ENCODE results near the gene LTA.

DNA sequence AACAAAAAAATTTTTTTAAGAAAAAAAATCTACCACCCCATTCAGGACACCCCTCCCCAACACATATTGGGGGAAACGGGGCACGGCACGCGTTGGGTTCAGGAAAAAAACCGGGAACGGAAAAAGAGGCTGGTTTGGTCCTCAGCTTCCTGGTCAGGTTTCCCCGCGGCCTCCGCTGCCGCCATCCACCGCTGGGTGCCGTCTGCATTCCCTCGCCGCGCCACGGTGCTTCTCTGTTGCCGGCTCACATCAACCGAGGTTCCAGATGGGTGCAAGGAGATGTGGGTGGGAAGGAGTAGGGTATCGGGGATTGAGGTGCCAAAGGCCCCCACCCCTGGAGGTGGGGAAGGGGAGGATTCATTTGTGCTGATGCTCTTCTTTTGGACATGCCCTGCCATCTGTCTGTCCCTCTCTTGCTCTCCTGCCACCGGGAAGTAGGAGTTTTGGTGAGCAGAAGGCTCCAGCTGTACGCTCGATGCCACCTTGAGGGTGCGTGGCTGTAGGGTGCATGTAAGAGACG lies 37.5 kb upstream of the LTA start:
- TF ChIP-seq EZH2 (IDR thresholded peaks at IDR 0.05; ENCODE audit: low read length): no peak
- TF ChIP-seq, protein P1, sequence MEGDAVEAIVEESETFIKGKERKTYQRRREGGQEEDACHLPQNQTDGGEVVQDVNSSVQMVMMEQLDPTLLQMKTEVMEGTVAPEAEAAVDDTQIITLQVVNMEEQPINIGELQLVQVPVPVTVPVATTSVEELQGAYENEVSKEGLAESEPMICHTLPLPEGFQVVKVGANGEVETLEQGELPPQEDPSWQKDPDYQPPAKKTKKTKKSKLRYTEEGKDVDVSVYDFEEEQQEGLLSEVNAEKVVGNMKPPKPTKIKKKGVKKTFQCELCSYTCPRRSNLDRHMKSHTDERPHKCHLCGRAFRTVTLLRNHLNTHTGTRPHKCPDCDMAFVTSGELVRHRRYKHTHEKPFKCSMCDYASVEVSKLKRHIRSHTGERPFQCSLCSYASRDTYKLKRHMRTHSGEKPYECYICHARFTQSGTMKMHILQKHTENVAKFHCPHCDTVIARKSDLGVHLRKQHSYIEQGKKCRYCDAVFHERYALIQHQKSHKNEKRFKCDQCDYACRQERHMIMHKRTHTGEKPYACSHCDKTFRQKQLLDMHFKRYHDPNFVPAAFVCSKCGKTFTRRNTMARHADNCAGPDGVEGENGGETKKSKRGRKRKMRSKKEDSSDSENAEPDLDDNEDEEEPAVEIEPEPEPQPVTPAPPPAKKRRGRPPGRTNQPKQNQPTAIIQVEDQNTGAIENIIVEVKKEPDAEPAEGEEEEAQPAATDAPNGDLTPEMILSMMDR (optimal IDR thresholded peaks at IDR 0.05 in 1 of 3, IDR thresholded peaks at IDR 0.05 in 1 of 3, conservative IDR thresholded peaks at IDR 0.05 in 1 of 3; ENCODE audit: extremely low read depth in 1 of 3, insufficient read depth in 2 of 3, low read length in 3 of 3): no peak

Measured in keratinocyte (primary cell).